Uterus (tissue), 4 donors: Measurements from ENCODE around the gene PIERCE2. TPM values are rescaled to one million over a fixed set of nuclear protein-coding genes. Genes with fewer than 3 reads are reported as not detected.
A peak's percentile ranks its signal among the peaks of the same experiment; 100 is the strongest.

ENCODE experiments used
- DNase-seq, 2 donors: peaks; one replicate each; pipeline ENCODE4 v3.0.0-alpha.2; 2019 to 2020
- H3K27ac ChIP-seq, 2 donors: fragments of 200-600 bp; sonication (generic); 1 replicate in 1 of 2; 2 replicates in 1 of 2; pipeline ENCODE4 v1.5.1; 2016 to 2018
- H3K27me3 ChIP-seq, 2 donors: fragments of 200-600 bp; sonication (generic); one replicate each; pipeline ENCODE4 v1.5.1; 2018 to 2019; ENCODE audit warnings: control low read depth in 1 of 2
- H3K36me3 ChIP-seq, 2 donors: fragments of 200-600 bp; sonication (generic); one replicate each; pipeline ENCODE4 v1.5.1; 2019; ENCODE audit warnings: control low read depth in 1 of 2
- H3K4me1 ChIP-seq, 2 donors: fragments of 200-600 bp; sonication (generic); one replicate each; pipeline ENCODE4 v1.5.1; 2018 to 2019; ENCODE audit warnings: control low read depth in 1 of 2
- H3K4me3 ChIP-seq, 2 donors: fragments of 200-600 bp; sonication (generic); 1 replicate in 1 of 2; 2 replicates in 1 of 2; pipeline ENCODE4 v1.5.1; 2018 to 2019; ENCODE audit warnings: mild to moderate bottlenecking in 1 of 2
- H3K9me3 ChIP-seq, 2 donors: fragments of 200-600 bp; sonication (generic); one replicate each; pipeline ENCODE4 v1.5.1; 2019; ENCODE audit warnings: control low read depth in 1 of 2
- POLR2A ChIP-seq, 2 donors: fragments of 450-650 bp; IDR thresholded peaks; one replicate each; pipeline ENCODE4 v1.6.1; 2016; ENCODE audit warnings: antibody characterized with exemption in 2 of 2, mild to moderate bottlenecking in 1 of 2, moderate library complexity in 1 of 2
- intact Hi-C: fragments of 100-400 bp; cut with DNase I; formaldehyde crosslinking; loops from one replicate; pipeline ENCODE4 v1.15.1; 2023; ENCODE audit warnings: low total_unique reads
- microRNA counts, 2 donors: library from miRNA; unstranded; fragments of <30 nt; microRNA quantifications; one replicate each; lab custom pipeline; 2016 to 2017
- microRNA-seq: library from miRNA; unstranded; fragments of <30 nt; microRNA quantifications from one replicate; pipeline ENCODE4, GENCODE V29; 2016; ENCODE audit warnings: borderline microRNAs expressed, borderline replicate concordance
- total RNA-seq, 4 donors: library from RNA; depleted of rRNA in 3 of 4; stranded (reverse); fragments of >200 nt in 3 of 4; gene quantifications; one replicate each; pipeline versions ENCODE4 v1.1.0 to v1.2.4, GENCODE V29; 2014 to 2023
- TF ChIP-seq, protein P1 (sequence below), 4 experiments: fragments of 200-600 bp in 2 of 4; fragments of 450-650 bp in 2 of 4; sonication (generic) in 2 of 4; IDR thresholded peaks; one replicate each; pipeline ENCODE4 v1.5.1; 2016 to 2019; ENCODE audit warnings: antibody characterized with exemption in 4 of 4, mild to moderate bottlenecking in 2 of 4, moderate library complexity in 1 of 4
- donor health status: DM: yes; HTN: yes; CAD: no.

The PIERCE2 gene
- total RNA-seq, 4 donors from 2014 or later: 1.4 TPM; not detected in 3

DNA sequence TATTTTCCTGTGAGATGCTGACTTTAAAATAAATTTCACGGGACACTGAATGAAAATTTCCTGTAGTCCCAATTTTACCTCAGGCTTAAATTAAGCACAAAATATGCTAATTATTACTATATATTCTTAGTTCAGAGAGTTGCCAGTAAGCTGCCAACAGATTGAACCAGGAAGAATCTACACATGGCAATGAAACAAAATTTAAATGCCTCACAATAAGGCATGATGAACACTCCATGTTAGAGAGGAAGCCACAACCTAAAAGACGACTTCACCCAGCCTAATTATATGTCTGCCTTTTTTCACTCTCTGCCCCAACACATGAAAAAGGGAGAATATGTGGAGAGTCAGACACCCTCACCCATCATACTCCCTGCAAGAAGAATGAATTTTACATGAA is 60.0 kb downstream of the PIERCE2 start:
- no peak for TF ChIP-seq POLR2A (IDR thresholded peaks at IDR 0.05)
- TF ChIP-seq, protein P1, sequence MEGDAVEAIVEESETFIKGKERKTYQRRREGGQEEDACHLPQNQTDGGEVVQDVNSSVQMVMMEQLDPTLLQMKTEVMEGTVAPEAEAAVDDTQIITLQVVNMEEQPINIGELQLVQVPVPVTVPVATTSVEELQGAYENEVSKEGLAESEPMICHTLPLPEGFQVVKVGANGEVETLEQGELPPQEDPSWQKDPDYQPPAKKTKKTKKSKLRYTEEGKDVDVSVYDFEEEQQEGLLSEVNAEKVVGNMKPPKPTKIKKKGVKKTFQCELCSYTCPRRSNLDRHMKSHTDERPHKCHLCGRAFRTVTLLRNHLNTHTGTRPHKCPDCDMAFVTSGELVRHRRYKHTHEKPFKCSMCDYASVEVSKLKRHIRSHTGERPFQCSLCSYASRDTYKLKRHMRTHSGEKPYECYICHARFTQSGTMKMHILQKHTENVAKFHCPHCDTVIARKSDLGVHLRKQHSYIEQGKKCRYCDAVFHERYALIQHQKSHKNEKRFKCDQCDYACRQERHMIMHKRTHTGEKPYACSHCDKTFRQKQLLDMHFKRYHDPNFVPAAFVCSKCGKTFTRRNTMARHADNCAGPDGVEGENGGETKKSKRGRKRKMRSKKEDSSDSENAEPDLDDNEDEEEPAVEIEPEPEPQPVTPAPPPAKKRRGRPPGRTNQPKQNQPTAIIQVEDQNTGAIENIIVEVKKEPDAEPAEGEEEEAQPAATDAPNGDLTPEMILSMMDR (IDR thresholded peaks at IDR 0.05): no peak
- intact Hi-C loops: no loop called here
- H3K4me3 ChIP-seq: no peak overlapping the region

More for the DNA sequence above, 60.0 kb downstream of the PIERCE2 start:
- Histone ChIP-seq H3K36me3 (no peaks in the 10 kb centered on the region), H3K9me3 (no peaks in the 10 kb centered on the region), H3K27ac (no peak overlapping the region), H3K4me1 (no peaks in the 10 kb centered on the region), H3K27me3 (no peaks in the 10 kb centered on the region)
- DNase-seq: no peak

MicroRNA genes within 50 kb of the gene (microRNA counts, 767-probe panel; counts per million panel counts)
- microRNA hsa-miR-628-3p (lab: Ali Mortazavi, UCI) (0 to 1,009 counts per million in 2 donors), microRNA hsa-miR-628-5p (lab: Ali Mortazavi, UCI) (0 to 3,310 counts per million in 2 donors)

Small RNA genes lying within 50 kb of the gene (microRNA-seq; reads per million reads assigned to microRNA genes)
- 69.6 reads per million, percentile 49 among the genes with 10 or more reads in this experiment for gene MIR628

Other genes starting within 250 kb of the PIERCE2 start
- 100 to 1,000 TPM; 116 to 162 (median 120) TPM for gene RSL24D1, start 211.6 kb upstream of the PIERCE2 start, total RNA-seq
- 10 to 100 TPM in 3 of 4 donors, 1 to 10 TPM in 1; 6.4 to 32.9 (median 16.5) TPM for gene RAB27A, start 118.7 kb upstream of the PIERCE2 start, total RNA-seq
- 10 to 100 TPM in 3 of 4 donors, under 1 TPM in 1; 0.59 to 25.9 (median 14.2) TPM for gene PIGBOS1, start 89.4 kb upstream of the PIERCE2 start, total RNA-seq
- gene PIGB, start 89.3 kb upstream of the PIERCE2 start, total RNA-seq: 10 to 100 TPM in 2 of 4 donors, 1 to 10 TPM in 1, under 1 TPM in 1; 0.51 to 22.3 (median 10.9) TPM
- 10 to 100 TPM; 50.1 to 79.7 (median 68.3) TPM for gene CCPG1, start 136 bp upstream of the PIERCE2 start, total RNA-seq
- 1 to 10 TPM in 3 of 4 donors, not detected in 1; 1.5 to 5.3 (median 1.6) TPM for gene DNAAF4, start 99.7 kb downstream of the PIERCE2 start, total RNA-seq
- gene PYGO1, start 179.8 kb downstream of the PIERCE2 start, total RNA-seq: 10 to 100 TPM in 3 of 4 donors, 1 to 10 TPM in 1; 7.1 to 38.0 (median 34.3) TPM